ENCODE results near the gene SLC17A5.
"Not testable (repeated sequence)": the region's sequence is repeated elsewhere in the genome, so short reads cannot be mapped to it uniquely, and the experiment has no call there.

SLC17A5 gene

DNA sequence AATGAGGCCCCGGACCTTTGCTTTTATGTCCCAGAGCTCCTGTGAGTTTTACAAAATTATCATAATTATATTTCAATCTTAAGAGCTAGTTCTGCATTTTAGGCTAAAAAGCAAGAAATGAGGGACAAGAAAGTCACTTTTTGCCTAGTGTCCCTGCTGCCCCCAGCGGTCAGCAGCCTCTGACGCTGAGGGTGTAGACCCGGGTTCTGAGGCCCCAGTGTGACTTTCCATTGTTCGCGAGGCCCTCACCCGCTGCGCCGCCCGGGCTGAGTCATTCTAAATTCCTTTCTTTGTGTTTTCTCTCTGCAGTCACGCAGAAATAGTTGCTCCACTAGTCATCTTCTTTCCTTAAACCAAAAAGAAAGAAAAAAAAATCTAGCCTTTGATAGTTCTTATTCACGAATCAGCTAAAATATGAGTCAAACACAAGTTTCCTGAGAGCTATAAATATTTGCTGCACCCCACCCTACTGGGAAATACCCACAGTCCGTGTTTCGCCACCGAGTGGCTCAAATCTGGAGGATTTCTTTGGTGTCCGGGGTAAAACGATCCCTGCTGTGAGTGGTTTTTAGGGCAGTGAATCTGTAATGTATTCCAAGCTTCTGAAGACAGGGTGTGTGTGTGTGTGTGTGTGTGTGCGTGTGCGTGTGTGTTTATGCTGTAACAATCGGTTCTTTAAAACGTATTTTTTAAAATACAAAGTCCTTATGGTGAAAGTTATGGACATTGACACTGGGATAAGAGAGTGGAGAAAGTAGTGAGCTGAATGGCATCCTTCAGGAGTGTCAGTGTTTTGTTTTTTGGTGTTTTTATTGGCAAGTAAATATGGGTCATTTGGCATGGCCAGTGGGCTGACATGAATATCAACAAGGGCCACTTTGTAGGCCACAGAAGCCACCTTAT is 73.3 kb downstream of the SLC17A5 start:
- ChIA-PET POLR2A (interaction anchor here (0.5 to 3.8 kb wide), 12 partner anchors 9 to 119 kb away, joined by 3 to 97 read pairs (median 6); partner anchors contain the start of genes EEF1A1 and MTO1), CTCF (interaction anchor here (0.6 to 2.4 kb wide), 11 partner anchors 9 to 88 kb away, joined by 3 to 16 read pairs (median 3); no protein-coding TSS in a partner anchor)
- H3K4me3 ChIP-seq (ENCODE audit: low read depth, low read length): peak overlapping the region; percentile 41
- TF ChIP-seq, protein P1, sequence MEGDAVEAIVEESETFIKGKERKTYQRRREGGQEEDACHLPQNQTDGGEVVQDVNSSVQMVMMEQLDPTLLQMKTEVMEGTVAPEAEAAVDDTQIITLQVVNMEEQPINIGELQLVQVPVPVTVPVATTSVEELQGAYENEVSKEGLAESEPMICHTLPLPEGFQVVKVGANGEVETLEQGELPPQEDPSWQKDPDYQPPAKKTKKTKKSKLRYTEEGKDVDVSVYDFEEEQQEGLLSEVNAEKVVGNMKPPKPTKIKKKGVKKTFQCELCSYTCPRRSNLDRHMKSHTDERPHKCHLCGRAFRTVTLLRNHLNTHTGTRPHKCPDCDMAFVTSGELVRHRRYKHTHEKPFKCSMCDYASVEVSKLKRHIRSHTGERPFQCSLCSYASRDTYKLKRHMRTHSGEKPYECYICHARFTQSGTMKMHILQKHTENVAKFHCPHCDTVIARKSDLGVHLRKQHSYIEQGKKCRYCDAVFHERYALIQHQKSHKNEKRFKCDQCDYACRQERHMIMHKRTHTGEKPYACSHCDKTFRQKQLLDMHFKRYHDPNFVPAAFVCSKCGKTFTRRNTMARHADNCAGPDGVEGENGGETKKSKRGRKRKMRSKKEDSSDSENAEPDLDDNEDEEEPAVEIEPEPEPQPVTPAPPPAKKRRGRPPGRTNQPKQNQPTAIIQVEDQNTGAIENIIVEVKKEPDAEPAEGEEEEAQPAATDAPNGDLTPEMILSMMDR (IDR thresholded peaks at IDR 0.05; ENCODE audit: insufficient read depth, low read length, missing control alignments): peak; percentile 50
- DNase-seq (ENCODE audit: low read depth, low spot score): peak; percentile 92

DNA sequence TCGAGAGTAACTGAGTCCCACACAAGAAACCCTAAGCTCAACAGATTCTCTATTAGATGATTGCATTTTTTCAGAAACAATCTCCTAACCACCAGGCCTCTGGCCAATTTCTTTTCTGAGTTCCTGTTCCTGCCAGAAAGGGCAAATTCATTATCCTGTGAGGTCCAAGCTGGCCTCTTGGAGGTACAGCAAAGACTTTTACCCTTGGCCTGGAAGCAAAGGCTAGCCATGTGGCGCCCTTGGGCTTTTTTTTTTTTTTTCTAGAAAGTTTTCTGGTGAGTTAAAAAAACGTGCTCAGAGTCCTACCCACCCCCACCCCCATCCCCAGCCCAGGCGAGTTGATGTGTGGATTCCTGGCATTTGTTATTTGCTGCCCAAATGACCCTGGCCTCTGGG is 73.9 kb downstream of the SLC17A5 start:
- TF ChIP-seq, protein P1 (IDR thresholded peaks at IDR 0.05; ENCODE audit: insufficient read depth, low read length, missing control alignments): no peak
- peak; percentile 72 for DNase-seq (ENCODE audit: low read depth, low spot score)
- ChIA-PET CTCF (interaction anchor here (0.6 to 2.4 kb wide), 12 partner anchors 8 to 60 kb away, joined by 3 to 16 read pairs (median 3); no protein-coding TSS in a partner anchor), POLR2A (interaction anchor here (0.7 to 3.8 kb wide), 9 partner anchors 9 to 118 kb away, joined by 3 to 97 read pairs (median 6); partner anchors contain the start of genes EEF1A1 and MTO1)
- H3K4me3 ChIP-seq (ENCODE audit: low read depth, low read length): peak overlapping the region; percentile 41

DNA sequence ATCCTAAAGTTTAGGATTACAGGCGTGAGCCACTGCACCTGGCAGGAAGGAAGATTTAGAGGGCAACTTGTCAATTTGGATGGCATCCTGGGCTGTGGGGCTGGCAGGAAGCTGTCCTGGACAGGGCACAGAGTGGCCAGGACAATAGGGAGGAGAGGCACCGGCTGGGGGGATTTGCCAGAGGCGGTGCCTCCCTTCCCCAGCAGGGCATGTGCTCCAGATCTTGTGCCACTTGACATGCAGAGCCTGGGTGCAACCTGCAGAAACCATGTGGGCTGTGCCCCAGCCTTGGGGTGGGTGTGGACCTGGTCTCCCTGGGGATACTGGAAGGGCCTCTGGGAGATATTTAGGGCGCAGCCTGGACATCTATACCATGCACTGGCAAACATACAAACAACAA is 74.4 kb downstream of the SLC17A5 start:
- no peak for DNase-seq (ENCODE audit: low read depth, low spot score)
- TF ChIP-seq, protein P1 (IDR thresholded peaks at IDR 0.05; ENCODE audit: insufficient read depth, low read length, missing control alignments): no peak
- ChIA-PET CTCF (interaction anchor here (0.6 to 2.4 kb wide), 12 partner anchors 8 to 59 kb away, joined by 3 to 16 read pairs (median 3); no protein-coding TSS in a partner anchor), POLR2A (interaction anchor here (1.0 to 3.8 kb wide), 7 partner anchors 13 to 118 kb away, joined by 3 to 97 read pairs (median 17); partner anchors contain the start of genes EEF1A1 and MTO1)
- H3K4me3 ChIP-seq (ENCODE audit: low read depth, low read length): no peak overlapping the region

DNA sequence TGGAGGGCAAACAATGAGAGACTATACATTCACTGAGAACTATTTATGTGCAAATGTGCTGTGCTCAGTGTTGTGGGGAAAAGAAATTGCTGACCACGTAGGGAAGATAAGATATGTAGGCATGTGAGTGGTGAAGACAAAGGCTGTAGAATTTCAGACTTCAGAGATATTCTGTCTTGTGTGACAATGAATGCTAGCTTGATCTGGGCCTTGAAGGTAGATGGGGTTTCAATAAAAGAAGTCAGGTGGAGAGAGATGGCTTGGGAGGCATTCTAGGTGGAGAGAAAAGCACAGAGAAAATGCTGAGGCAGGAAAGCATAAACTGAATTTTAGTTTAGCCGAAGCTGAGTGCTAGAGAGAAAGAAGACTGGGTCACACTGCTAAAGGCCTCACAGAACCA is 76.1 kb downstream of the SLC17A5 start:
- no peak for DNase-seq (ENCODE audit: low read depth, low spot score)
- POLR2A ChIA-PET: interaction anchor here (1.2 kb wide), 1 partner anchor 57 kb away, joined by 4 read pairs; no protein-coding TSS in a partner anchor
- H3K4me3 ChIP-seq (ENCODE audit: low read depth, low read length): no peak overlapping the region
- CTCF ChIA-PET: interaction anchor here (1.2 kb wide), 1 partner anchor 11 kb away, joined by 3 read pairs; no protein-coding TSS in a partner anchor
- TF ChIP-seq, protein P1 (IDR thresholded peaks at IDR 0.05; ENCODE audit: insufficient read depth, low read length, missing control alignments): no peak

DNA sequence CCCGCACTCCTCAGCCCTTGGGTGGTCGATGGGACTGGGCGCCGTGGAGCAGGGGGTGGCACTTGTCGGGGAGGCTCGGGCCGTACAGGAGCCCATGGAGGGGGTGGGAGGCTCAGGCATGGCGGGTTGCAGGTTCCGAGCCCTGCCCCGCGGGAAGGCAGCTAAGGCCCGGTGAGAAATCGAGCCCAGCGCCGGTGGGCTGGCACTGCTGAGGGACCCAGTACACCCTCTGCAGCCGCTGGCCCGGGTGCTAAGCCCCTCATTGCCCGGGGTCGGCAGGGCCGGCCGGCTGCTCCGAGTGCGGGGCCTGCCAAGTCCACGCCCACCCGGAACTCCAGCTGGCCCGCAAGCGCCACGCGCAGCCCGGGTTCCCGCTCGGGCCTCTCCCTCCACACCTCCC is 81.3 kb downstream of the SLC17A5 start:
- CTCF ChIA-PET: interaction anchor here (1.1 kb wide), 1 partner anchor 8 kb away, joined by 4 read pairs; no protein-coding TSS in a partner anchor
- DNase-seq (ENCODE audit: low read depth, low spot score); POLR2A ChIA-PET; H3K4me3 ChIP-seq (ENCODE audit: low read depth, low read length): not testable (repeated sequence)

DNA sequence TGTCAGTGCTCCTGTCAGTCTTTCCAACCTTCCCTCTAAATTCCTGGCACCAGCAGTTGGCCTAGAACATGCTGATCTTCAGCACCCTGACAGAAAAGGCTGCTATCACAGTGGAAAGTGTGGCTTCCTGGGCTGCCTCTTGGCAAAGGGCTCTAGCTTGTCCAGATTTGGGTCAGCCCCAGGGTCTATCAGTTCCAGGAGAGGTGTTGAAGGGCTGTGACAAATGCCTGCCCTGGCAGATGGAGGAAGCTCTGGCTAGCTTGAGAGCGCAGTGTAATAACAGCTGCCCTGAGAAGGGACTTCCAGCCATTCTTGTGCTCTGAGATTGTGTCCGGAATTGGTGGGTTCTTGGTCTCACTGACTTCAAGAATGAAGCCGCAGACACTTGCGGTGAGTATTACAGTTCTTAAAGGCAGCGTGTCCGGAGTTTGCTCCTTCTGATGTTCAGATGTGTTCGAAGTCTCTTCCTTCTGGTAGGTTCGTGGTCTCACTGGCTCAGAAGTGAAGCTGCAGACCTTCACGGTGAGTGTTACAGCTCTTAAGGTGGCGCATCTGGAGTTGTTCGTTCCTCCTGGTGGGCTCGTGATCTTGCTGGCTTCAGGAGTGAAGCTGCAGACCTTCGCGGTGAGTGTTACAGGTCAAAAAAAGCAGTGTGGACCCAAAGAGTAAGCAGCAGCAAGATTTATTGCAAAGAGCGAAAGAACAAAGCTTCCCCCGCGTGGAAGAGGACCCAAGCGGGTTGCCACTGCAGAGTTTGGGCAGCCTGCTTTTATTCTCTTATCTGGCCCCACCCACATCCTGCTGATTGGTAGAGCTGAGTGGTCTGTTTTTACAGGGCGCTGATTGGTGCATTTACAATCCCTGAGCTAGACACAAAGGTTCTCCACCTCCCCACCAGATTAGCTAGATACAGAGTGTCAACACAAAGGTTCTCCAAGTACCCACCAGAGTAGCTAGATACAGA is 82.3 kb downstream of the SLC17A5 start:
- not testable (repeated sequence) for DNase-seq (ENCODE audit: low read depth, low spot score); H3K4me3 ChIP-seq (ENCODE audit: low read depth, low read length)
- CTCF ChIA-PET: interaction anchor here (1.1 to 1.3 kb wide), 2 partner anchors 9 to 12 kb away, joined by 4 read pairs; no protein-coding TSS in a partner anchor
- POLR2A ChIA-PET: interaction anchor here (0.9 kb wide), 1 partner anchor 9 kb away, joined by 5 read pairs; no protein-coding TSS in a partner anchor

Measured in AG04449 (cell line).